Globus pallidus (tissue), 1 donor: ENCODE measurements around the gene TRIOBP.
"Not testable (repeated sequence)": the region's sequence is repeated elsewhere in the genome, so short reads cannot be mapped to it uniquely, and the experiment has no call there.

ENCODE experiments used
- DNase-seq: peaks from one replicate; pipeline ENCODE4 v3.0.0-alpha.2; 2015; ENCODE audit warnings: low spot score

TRIOBP gene

DNA sequence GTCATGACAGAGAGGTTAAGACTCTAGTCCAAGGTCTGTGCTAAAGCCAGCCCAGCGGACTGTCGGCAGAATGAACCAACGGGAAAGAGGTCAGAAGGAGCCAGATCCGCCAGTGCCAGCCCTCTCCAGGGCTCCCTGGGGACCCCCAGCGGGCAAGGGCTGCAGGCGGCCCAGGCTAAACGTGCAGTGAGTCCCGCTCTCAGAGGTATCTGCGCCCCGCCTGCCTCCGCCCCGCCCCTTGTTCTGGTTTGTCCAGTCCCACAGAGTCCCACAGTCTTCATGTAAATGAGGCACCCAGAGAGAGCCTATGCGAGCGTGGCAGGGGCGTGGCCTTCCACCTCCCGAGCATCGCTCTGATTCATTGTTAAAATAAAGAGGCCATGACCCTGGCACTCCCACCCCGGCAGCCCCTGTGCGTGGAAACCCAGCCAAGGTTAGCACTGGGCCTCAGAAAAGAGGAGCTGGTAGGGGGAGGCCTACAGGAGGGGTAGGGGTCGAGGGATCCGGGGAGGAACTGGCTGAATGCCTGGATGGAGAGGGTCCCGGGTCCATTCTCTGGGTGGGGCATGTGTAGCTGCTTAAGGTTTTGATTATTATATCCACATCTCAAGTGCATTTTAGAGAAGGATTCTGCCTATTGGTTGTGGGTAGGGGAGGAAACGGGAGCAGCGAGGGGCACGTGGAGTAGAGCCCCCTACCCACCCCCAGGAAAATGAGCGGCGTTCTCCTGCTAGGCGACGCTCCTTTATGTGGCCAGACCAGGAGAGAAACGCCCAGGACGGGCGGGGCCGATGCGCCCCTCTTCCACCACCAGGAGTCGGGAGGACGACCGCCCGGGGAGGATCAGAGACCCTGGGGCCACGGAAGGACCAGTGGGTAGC lies at the start of gene TRIOBP:
Gene TRIOBP (plus strand): TSS at position 392 of the 881 bp plus-strand sequence. CDS start 4,318 bp downstream, outside the sequence.
- DNase-seq: peak; percentile 73

GRCh38 chr22:37647317-37647716 lies 49.5 kb upstream of the TRIOBP start:
- no peak for DNase-seq

DNA sequence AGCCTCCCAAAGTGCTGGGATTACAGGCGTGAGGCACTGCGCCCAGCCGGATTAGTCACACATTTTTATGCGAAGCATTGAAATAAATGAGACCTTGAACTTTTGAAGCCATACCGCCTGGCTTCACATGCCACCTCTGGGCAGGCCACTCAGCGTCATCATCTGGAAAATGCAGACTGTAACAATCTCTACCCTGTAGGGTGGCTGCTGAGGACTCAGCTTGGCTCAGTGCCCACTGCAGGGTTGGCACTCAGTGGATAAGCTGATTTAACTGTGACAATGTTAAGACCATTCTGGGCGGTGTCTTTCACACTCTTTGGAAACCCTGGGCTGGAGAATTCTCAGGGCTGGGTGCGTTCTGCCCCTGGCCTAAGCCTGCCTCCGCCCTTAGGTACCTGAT lies 48.9 kb upstream of the TRIOBP start:
- no peak for DNase-seq

- DNase-seq: no peak
Measured at GRCh38 chr22:37650463-37651136, 46.2 kb upstream of the TRIOBP start.

DNA sequence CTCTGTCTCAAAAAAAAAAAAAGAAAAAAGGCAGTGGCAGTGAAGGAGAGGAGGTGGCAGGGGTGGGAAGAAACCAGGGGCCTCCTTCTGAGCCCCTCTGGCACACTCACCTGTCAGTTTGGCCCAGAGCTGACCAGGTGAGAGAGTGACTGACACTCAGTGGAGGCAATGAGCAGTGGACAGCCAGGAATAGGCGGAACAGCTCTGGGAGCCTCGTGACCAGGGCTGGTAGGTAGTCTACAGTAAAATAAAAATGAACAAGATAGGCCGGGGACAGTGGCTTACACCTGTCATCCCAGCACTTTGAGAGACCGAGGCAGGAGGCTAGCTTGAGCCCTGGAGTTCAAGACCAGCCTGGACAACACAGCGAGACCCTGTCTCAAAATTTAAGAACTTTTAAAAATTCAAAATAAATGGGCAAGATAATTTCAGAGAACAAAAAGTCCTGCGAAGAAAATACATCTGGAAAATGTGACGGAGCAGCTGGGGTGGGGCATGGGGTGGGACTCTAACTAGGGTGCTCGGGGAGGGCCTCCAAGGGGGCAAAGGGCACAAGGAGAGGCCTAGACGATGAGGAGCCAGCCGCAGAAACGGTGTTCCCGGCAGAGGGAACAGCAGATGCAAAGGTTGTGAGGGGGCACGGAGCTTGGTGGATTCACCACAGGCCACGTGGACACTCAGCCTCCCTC lies 42.1 kb upstream of the TRIOBP start:
- no peak for DNase-seq

- no peak for DNase-seq
Measured at GRCh38 chr22:37655252-37655563, 41.6 kb upstream of the TRIOBP start.

GRCh38 chr22:37656583-37656982 lies 40.3 kb upstream of the TRIOBP start:
- DNase-seq: not testable (repeated sequence)

DNA sequence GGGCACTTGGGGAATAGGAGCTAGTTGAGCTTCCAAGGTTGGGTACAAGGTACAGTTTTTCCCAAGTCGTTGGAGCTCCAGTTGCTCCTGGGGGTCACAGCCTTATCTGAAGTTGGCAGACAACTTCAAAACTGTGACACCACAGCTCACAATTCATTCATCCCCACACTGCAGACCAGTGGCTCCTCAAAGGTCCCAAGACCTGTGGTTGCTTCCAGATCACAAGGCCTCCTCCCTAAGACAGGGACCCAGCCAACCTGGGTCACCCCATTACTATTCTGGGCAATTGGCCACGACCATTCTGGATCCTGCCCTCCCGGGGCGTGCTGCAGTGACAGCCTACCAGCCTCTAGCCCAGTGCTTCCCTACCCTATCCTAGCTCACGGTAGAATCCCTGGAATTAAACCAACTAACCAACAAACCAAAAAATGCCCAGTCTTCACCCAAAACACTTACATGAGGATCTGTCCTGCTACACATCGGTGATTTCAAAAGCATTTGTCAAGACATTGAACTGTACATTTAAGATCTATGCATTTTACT lies 39.2 kb upstream of the TRIOBP start:
- no peak for DNase-seq

DNA sequence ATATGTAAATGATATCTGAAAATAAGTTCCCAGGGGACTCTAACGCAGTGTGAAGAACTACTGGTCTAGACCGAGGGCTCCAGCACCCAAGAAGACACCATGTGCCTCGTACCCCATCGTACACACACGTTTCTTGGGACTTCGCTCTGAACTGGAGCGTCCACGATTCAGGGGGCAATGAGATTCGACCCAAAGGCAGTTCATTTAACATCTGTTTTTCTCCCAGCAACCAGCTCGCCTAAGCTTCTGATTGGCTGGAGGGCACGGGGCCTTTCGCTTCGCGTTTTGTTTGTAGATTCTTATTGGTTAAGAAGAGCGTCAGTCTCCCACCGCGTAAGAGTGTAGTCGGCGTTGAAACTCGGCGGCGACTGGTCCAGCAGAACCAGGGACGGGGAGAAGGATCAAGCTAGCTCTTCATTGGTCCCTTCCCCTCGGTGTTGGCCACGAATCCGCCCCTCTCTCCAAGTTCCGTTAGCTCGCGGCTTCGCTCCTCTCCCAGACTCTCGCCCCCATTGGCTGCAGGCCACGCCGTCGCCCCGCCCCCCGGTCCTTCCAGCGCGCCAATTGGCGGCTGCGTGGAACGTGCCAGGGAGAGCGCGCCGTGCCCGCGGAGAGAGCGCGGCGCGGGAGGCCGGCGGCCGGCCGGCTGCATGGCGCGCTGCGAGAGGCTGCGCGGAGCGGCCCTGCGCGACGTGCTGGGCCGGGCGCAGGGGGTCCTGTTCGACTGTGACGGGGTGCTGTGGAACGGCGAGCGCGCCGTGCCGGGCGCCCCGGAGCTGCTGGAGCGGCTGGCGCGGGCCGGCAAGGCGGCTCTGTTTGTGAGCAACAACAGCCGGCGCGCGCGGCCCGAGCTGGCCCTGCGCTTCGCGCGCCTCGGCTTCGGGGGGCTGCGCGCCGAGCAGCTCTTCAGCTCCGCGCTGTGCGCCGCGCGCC lies 38.4 kb upstream of the TRIOBP start, which contains the start of gene PDXP:
Gene PDXP (plus strand): TSS at position 591 of the 933 bp plus-strand sequence. CDS start 60 bp downstream, at position 651.
- peak; percentile 99 for DNase-seq

GRCh38 chr22:37659066-37659896 lies 37.6 kb upstream of the TRIOBP start:
- DNase-seq: no peak

GRCh38 chr22:37659897-37660708 lies 36.7 kb upstream of the TRIOBP start:
- DNase-seq: no peak

DNA sequence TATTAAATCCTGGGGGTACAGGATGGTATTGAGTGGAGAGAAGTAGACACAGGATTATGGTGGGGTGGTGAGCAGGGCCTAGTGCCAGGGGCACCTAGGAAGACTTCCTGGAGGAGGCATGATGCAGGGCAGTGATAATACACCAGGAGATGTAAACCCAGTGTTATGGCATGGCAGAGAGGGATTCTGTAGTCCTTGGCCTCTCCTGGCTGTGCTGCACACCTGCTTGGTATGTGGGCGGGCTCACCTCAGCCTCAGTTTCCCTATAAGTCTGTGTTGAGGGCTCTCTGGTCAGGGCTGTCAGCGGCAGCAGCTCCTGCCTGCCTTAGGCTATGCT lies 36.2 kb upstream of the TRIOBP start:
- DNase-seq: no peak

DNA sequence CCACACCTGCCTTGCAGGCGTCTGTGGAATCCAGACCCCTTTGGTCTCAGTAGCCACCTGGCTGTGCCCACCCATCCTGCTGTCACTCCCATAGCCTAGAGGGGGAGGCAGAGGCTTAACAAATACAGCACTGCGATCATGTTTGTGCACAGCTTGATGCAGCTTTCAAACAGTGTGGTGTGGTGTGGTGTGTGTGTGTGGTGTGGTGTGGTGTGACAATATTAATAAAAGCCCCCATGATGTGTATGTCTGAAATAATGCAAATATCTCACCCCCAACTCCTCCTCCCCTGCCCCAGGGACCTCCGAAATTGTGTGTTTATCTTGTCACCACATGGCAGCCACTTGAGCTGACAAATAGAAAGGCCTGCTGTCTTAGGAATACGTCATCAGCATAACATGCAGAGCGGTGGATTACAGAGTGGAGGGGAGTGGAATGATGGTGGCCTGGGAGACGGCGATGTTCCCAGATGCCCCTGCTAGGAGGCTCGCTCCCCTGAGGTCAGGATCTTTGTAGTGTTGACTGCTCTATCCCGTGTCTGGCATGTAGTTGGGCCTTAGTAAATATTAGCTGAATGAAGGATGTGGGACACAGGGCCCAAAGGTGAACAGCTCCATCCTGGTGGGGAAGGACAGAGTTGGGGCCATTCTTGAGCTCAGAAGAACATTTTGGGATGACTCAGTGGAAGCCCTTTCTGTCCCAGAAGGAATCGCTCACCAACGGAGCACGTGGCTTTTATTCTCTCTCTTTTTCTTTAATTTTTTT lies 35.5 kb upstream of the TRIOBP start:
- DNase-seq: peak; percentile 62

DNA sequence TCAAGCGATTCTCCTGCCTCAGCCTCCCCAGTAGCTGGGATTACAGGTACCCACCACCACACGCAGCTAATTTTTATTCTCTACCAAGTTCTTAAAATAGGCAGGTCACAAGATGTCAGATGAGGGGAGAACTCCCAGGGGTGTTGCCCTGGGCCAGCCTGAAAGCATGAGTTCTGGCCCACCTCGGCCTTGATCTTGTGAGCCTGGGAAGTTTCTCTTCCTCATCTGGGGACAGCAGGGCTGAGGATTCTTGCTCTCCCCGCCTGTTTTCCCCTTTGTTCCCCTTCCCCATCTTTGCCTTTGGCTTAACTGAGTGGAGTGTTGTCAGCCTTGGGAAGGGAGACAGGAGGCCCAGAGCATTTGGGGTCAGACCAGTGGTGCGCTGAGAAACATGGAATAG lies 34.8 kb upstream of the TRIOBP start:
- no peak for DNase-seq

DNA sequence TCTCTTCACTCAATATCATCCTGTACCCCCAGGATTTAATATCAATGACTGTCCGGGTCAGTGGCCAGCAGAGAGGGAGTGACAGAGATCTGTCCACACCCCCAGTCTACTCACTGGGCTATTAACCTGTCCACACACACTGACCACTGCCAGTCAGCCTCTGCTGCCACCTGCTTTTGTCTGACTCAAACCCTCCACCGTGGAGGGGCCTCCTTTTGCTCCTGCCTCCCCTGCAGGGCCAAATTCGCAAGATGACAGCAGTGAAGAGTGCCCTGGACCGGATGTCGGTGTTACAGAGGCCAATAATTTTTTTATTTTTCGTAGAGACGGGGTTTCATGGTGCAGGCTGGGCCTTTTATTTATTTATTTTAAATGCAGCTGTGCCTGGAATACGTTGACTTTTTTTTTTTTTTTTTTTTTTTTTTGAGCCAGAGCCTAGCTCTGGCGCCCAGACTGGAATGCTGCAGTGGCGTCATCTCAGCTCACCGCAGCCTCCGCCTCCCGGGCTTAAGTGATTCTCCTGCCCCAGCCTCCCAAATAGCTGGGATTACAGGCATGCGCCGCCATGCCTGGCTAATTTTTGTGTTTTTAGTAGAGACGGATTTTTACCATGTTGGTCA lies 33.2 kb upstream of the TRIOBP start:
- no peak for DNase-seq

DNA sequence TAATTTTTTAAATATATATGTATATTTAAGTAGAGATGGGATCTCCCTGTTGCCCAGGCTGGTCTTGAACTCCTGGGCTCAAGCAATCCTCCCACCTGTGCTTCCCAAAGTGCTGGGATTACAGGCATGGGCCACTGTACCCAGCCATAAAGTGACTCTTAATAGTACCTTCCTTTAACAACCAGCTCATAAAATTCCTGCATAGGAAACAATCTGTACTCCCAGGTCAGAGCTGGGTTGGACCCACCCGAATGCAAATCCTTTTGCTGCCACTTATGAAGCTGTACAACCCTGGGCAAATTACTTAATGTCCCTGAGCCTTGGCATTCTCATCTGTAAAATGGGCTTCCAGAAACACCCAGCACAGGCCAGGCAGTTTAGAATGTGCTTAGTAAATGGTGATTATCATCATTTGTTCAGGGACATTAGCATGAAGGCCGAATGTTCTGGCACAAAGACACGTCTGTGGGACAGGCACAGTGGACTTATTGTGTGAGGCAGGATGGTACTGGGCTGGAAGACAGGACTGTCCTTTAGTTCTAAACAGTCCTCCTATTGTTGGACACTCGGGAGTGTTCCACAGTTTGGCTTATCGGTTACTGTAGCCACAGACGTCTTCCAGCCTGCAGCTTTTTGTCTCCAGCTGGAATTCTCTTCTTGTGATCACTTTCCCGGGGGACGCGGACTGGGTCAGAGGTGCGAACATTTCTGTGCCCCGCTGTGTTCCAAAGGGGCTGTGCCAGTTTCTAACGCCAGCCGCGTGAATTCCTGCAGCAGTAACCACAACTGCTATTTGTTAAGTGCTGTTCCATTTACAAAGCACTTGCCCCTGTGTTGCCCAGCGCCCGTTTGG lies 32.4 kb upstream of the TRIOBP start:
- DNase-seq: peak; percentile 97

GRCh38 chr22:37665487-37665886 lies 31.4 kb upstream of the TRIOBP start:
- no peak for DNase-seq
